ENCODE measurements around the gene PROM1. TPM values are rescaled to one million over a fixed set of nuclear protein-coding genes. Genes with fewer than 3 reads are reported as not detected.

Gene PROM1
- polyA plus RNA-seq, 3 donors = 0.33 to 7.1 TPM; not detected in 1

DNA sequence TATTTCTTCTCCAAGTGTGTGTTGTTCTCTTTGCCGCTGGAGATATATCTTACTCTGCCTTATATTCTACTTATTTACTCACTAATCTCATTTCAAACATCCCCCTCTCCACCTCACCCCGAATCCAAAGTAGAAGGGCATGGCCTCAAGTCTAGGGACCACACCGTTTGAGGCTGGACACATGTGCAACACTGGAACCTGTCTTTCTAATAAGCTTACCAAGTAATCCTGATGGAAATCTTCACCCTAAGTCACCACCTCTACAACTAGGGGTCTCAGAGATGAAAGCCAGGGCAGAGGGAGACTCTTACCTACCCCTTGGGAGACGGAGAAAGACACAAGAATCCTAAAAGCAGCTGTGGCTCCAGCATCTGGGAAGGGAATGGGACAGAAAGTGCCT lies 6.0 kb downstream of the PROM1 start:
- H3K27ac ChIP-seq (ENCODE audit: low read depth, low read length) = no peak overlapping the region
- WGBS, 3 donors = 62 to 73% (median 63%) methylated on average over 4 of the region's 4 CpGs

DNA sequence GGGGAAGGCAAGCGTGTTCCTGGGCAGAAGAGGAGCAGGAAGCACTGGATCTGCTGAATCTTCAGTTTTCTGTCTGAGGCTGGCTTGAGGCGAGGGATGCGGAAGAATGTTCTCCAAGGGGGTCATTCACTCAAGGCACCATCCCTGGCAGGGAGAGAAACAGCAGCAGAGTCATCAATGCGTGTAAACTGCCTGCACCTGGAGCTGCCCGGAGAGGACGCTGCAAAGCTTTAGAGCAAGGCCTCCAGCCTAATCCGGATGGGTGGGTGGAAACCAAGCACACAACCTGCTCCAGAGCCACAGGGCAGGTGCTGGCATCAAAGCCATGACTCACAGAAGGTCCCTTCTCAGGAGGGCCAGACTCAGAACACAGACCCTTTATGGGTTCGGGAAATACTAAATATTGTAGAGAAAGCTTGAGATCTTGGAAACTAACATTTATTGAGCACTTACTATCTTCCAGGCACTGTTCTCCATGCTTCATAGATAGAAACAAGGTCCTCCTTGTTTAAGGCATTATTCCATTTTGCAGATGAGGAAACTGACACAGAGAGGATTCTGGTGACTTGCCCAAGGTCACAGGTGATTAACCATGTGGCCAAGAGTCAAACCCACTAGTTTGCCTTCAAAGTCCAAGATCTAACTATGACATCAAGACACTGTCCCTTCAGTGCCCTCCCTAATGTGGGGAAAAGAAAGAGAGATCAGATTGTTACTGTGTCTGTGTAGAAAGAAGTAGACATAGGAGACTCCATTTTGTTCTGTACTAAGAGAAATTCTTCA lies 7.7 kb downstream of the PROM1 start:
- no peak overlapping the region for H3K27ac ChIP-seq (ENCODE audit: low read depth, low read length)
- WGBS, 3 donors = 81 to 90% (median 82%) methylated on average over 8 of the region's 8 CpGs

DNA sequence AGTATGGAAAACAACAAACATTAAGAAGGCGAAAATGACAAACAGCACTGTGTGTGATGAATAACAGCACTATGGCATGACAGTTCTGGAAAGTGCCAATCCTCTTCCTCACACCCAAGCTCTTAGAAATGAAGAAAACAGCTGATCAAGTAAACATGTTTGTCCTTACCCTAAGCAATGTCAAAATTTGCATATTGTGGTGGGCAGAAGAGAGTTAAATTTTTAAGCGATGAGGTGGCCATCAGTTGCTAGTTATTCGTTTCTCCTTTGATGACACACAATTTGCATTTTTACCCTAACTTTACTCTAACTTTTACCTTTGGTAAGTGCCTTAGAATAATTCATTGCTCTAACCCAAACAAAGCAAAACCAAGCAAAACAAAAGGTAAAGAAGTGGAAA lies 8.8 kb downstream of the PROM1 start:
- H3K27ac ChIP-seq (ENCODE audit: low read depth, low read length) = no peak overlapping the region
- WGBS, 3 donors = 64 to 72% (median 69%) methylated on average over 3 of the region's 3 CpGs

DNA sequence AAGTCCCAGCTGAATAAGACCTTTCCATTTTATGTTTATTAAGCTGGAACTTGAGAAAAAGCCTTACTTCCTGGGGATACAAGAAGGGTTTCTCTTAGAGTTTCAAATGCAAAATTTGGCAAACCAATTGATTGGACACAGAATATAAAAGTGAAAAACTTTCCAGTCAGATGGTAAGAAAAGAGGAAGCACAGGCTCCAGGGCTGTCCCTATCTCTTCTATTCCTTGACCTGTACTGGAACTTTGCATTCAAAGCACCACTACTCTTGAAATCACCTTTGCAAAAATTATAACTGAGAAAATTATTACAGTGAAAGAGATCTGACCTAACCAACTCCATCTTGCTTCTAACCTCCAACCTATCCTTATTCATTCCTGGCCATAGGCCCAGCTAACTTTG lies 11.7 kb downstream of the PROM1 start:
- H3K27ac ChIP-seq (ENCODE audit: low read depth, low read length) = no peak overlapping the region

DNA sequence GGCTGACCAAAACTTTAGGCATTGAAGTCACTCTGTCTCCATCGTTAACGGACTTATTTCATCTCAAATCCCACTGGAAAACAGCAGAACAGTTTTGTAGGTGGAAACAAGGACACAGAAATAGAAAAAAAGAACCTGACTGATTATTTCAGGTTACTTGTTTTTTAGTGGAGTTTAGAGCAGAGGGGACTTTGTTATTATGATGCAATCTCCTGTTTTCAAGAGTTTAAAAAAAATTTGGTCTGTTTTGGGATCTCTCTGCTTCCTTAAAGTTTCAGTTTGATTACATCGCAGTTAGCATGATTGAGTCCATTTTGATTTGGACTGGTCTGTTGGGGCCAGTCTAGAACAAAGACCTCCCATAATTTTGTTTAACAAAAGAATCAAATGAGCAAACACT lies 13.6 kb downstream of the PROM1 start:
- H3K27ac ChIP-seq (ENCODE audit: low read depth, low read length) = no peak overlapping the region
- WGBS, 3 donors = 75 to 92% (median 79%) methylated on average over 3 of the region's 3 CpGs

DNA sequence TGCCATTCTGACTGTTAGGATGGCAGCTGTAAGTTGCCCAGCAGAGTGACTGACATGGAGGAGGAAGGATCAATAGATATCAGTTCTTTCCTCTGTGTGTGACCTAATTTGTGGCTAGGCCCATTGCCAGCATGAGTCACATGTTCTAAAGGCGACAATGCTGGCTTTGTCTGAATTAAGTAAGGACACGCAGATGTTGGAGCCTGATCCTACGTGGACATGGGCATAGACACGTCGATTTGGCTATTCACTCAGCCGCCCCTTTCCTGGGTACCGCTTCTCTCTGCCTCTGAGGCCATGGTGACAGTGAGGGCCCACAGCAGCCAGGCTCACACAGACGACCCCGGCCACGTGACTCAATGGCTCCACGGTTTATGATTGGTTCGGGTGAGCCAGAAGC lies 16.3 kb downstream of the PROM1 start:
- no peak overlapping the region for H3K27ac ChIP-seq (ENCODE audit: low read depth, low read length)

DNA sequence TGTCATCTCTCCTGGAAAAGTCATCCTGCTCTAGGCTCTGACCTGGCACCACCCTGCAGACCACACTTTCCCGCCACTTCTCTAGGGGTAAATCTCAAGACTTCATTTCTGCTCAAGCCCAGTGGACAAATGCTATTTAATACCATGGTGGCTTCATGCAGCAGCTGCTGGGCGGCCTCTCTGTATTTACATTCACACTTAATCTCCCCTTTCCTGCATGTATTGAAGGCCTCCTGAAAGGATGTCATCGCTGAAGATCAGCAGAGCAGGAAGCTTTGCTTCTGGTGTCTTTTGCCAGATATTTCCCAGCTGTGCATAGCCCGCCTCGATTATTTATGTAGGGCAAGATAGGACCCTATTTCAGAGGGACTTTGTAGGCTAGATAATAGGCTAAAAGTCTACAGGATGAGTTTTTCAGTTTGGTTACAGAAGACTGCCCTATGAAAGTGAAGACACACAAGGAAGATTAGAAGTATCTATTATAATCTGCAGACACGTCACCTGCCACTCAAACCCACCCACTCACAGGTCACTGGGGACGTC lies 17.2 kb downstream of the PROM1 start:
- H3K27ac ChIP-seq (ENCODE audit: low read depth, low read length) = no peak overlapping the region
- 72 to 77% (median 73%) methylated on average over 7 of the region's 7 CpGs for WGBS, 3 donors

More for the DNA sequence above, 16.3 kb downstream of the PROM1 start:
- WGBS, 3 donors = 43 to 76% (median 76%) methylated on average over 12 of the region's 12 CpGs

DNA sequence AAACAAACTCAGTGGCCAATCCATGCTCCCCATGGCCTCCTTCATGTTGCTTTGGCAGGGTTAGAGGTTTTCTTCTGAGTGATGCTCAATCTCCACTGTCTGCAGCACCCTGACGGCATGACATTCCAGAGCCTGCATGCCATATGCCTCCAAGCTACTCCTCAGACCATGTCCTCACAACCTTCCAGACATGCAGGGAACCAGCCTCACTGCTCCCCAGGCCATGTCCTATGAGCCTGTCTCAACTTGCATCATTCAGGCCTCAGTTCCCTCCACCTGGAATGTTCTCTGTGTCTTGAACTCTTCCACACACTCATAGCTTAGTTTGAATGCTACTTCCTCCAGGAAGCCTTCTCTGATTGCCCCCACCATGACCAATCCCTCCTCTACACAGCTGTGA lies 18.8 kb downstream of the PROM1 start:
- 94 to 96% (median 94%) methylated on average over 1 of the region's 1 CpG for WGBS, 3 donors

DNA sequence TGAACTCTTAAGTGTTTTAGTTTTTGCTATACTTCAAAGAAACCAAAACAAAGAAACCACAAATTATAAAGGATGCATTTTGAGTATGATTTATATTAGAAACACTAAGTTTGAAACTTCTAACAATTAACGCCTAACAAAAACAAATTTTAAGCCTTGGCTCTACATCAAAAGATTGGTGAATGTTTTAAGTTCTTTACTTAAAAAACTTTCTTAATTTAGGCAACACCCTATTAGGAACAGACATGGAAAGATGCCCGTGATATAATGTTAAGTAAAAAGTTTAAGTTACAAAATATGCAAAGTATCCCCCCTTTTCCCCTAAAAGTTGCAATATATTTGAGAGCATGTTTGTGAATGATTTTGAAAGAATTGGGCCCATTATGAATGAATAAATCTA lies 21.2 kb downstream of the PROM1 start:
- 77 to 90% (median 88%) methylated on average over 2 of the region's 2 CpGs for WGBS, 3 donors
- no peak overlapping the region for H3K27ac ChIP-seq (ENCODE audit: low read depth, low read length)

More for the DNA sequence above, 18.8 kb downstream of the PROM1 start:
- H3K27ac ChIP-seq (ENCODE audit: low read depth, low read length) = no peak overlapping the region

DNA sequence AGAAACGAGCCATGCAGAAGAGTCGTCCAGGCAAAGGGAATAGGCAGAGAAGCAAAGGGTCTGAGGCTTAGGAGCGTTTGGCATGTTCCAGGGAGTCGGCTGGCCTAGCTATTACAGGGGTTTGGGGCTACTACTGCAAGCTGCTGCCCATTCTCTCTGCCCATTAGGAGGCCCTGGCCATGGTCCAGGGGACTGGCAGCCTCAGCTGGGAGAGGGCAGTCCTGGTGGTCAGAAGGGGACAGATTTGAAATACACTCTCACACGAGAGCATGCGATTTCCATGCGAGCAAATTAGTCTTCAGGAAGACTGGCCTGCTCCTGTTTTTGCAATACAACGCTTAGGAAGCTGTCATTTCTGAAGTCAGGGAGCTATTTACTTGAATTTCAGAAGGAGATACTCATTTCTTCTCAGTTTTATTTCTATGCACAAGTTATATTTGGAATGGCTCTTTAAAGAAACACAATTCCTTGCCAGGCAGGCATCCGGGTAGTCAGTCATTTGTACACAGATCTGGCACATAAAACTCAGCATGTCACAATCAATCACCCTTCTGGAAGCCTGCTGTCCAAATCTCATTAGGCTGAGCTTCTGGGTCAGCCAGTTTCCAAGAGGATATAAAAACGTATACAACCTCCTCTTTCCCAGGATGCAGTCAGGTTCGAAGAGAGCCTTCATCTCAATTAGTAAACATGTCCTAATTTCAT lies 27.0 kb downstream of the PROM1 start:
- no peak overlapping the region for H3K27ac ChIP-seq (ENCODE audit: low read depth, low read length)
- 39 to 48% (median 45%) methylated on average over 11 of the region's 11 CpGs for WGBS, 3 donors

DNA sequence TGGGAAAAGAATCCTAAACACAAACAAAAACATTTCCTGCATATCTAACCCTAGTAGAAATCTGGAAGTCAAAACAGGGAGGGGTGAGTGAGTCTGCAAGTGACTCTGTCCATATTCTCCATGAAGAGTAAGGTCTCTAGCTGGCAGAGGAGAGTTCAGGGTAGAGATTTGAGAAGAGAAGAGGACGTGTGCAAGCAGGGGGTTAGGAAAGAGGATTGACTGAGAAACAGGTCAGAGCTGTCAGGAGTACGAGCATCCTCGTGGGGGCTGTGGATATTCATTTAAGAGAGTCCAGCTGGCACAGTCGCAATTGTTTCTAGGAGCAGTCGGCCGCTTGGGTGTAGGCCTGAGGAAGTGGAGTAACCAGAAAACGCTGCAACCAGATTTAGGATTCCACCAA lies 27.9 kb downstream of the PROM1 start:
- H3K27ac ChIP-seq (ENCODE audit: low read depth, low read length) = no peak overlapping the region
- 13 to 53% (median 18%) methylated on average over 7 of the region's 7 CpGs for WGBS, 3 donors

DNA sequence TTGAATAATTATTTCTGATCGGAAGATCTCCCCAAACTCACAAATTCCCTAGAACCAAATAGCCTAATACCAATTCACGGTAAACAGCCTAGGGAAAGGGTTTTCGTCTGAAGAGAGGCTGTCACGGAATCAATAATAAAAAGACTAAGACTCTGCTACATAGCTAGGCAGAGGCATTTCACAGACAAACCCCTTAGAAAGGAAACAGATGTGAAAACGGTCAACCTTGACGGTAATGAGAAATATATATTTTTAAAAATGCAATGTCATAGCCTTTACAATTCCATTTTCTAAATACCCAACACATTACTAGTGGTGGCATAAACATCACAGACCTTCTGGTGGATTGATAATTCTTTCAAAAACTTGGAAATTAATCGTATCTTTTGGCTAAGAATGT lies 28.4 kb downstream of the PROM1 start:
- 39 to 68% (median 46%) methylated on average over 7 of the region's 7 CpGs for whole genome bisulfite sequencing, 3 donors
- H3K27ac ChIP-seq (ENCODE audit: low read depth, low read length) = no peak overlapping the region

DNA sequence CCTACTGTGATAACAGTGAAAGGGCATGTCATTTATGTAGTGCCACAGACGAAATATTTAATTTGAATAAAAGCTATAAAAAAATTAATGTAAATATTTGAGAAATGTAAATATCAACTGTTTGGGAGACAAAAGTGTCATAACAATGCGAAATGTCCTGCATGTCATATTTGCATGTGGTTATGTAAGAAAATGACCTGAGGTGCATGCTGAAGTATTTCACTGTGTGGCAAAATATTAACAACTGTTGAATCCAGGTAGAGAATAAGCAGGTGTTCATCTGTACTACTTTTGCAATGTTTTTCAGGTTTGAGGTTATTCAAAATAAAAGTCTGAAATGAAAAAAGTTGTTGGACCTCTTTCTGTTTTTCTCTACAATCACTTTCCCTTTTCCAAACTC lies 30.9 kb downstream of the PROM1 start:
- 49 to 76% (median 75%) methylated on average over 2 of the region's 2 CpGs for WGBS, 3 donors
- H3K27ac ChIP-seq (ENCODE audit: low read depth, low read length) = no peak overlapping the region

DNA sequence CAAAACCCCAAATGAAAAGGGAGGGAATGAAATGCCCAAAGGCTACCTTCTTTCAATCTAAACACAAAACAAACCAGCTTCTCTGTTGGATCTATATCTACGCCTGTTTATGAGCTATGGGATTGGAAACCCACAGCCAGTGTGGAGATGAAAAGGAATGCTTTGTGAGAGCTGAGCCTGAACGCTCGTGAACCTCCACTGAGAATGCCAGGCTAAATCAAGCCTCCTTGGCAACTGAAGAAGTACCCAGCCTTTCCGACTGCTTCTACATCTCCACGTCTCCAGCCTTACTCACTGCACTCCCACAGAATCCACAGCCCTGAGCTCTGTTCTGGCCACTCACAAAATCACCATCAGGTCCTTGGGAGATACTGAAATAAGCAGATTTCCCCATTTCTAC lies 31.8 kb downstream of the PROM1 start:
- WGBS, 3 donors = 89 to 94% (median 89%) methylated on average over 5 of the region's 5 CpGs
- H3K27ac ChIP-seq (ENCODE audit: low read depth, low read length) = no peak overlapping the region

DNA sequence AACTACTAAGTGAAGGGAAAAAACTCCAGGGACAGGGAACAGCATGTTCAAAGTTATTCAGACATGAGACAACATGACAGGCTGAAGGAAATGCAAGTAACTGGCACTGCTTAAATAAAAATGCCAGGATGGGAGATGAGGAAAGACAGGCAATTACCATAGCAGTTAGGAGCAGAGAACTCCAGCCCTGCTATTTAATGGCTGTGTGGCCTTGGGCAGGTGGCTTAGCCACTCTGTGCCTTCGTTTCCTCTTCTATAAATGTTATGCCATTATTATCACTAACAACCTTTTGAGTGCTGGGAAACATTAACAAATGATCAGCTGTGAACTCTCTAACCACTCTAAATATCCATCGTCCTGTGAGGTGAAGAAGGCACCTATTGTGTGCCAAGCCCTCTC lies 32.7 kb downstream of the PROM1 start:
- 68 to 93% (median 87%) methylated on average over 2 of the region's 2 CpGs for WGBS, 3 donors
- H3K27ac ChIP-seq (ENCODE audit: low read depth, low read length) = no peak overlapping the region

DNA sequence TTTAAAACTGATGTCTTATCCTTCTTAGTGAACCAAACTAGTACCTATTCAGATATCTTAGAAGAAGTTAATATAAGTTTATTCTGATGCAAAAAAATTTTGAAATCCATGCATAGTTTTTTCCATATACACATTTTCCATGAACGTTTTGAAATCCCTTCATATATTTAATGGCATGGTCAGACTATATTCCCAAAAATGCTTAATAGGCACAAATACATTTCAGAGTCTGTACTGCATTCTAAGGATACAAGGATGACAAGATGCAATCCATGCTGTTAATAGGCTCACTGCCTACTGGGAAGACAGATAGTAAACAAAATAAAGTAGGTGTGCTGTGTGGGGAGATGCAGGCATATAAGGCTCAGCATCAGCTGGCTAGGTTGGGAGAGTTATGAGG lies 33.2 kb downstream of the PROM1 start:
- no peak overlapping the region for H3K27ac ChIP-seq (ENCODE audit: low read depth, low read length)
- WGBS, 3 donors = 42 to 56% (median 45%) methylated on average over 1 of the region's 1 CpG

DNA sequence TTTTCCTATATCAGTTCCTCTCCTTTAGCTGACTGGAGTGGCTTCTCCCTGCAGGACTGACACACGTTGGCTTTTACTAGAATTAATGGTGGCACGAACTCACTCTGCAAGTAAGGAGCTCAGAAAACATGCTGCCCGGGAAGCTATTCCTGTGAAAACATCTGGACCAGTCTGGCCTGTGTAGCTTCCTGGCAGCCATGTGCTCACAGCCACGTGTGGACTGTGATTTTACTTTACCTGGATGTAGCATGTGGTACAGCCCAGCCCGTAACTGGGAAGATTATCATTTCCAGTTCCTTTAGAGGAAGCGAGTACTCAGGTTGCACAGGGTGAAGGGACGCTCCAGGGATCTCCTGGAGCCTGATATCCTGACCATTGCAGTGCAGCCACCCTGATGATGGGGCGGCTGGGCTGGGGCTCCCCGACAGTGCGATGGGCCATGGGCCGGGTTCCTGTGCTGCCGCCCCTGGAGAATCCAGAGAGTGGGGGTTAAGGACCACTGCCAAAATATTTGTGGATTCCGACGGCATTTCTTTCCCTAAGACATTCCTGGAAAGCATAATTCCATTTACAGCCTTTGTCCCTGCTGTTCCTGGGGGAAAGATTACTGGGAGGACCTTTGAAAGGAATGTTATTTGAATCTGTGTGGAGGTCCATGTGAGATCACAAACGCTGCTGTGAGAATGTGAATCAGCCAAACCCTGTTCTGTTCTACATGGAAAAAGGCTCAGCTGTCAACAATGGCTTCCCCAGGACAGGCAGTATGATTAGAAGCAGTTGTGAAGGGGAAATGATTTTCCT lies 35.0 kb downstream of the PROM1 start:
- no peak overlapping the region for H3K27ac ChIP-seq (ENCODE audit: low read depth, low read length)
- 45 to 65% (median 62%) methylated on average over 15 of the region's 15 CpGs for WGBS, 3 donors

DNA sequence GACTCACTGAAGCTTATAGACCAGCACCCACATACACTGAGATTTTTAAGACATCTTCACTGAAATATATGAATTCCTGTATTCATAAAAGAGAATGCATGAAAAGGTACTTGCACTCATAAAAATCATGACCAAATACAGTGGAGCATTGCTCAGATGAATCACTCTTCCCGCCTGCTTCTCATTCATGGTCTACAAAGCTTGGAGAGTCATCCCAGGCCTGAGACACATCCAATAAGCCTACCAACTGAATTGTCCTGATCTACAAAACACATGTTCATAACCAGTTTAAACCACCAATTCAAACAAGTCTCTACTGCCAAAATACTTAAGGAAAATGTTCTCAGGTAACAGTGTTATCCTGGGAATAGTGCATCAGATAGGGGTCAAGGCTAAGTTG lies 38.1 kb downstream of the PROM1 start:
- H3K27ac ChIP-seq (ENCODE audit: low read depth, low read length) = no peak overlapping the region
- WGBS, 3 donors = 91 to 100% (median 97%) methylated on average over 1 of the region's 1 CpG

Measured in adipose tissue (tissue), 3 donors.